Measurements from ENCODE around the gene SLITRK4.

SLITRK4 gene

GRCh38 chrX:143634309-143634662 lies 1.6 kb downstream of the SLITRK4 start:
- Histone ChIP-seq H3K27me3 (ENCODE audit: control insufficient read depth, insufficient read depth, low read length) (peaks cover 11% of the 10 kb centered on the region), H3K4me1 (ENCODE audit: control insufficient read depth, insufficient read depth, low read length) (no peaks in the 10 kb centered on the region), H3K36me3 (ENCODE audit: control insufficient read depth, insufficient read depth, low read length) (no peaks in the 10 kb centered on the region), H3K9ac (ENCODE audit: low read depth, low read length) (no peak overlapping the region), H3K9me3 (ENCODE audit: control insufficient read depth, insufficient read depth, low read length) (peaks cover 8% of the 10 kb centered on the region), H3K4me3 (ENCODE audit: low read depth, low read length) (peak overlapping the region; percentile 54)

GRCh38 chrX:143633461-143634308 lies 2.2 kb downstream of the SLITRK4 start:
- Histone ChIP-seq H3K9ac (ENCODE audit: low read depth, low read length) (peak overlapping the region; percentile 24), H3K4me3 (ENCODE audit: low read depth, low read length) (peak overlapping the region; percentile 54), H3K27me3 (ENCODE audit: control insufficient read depth, insufficient read depth, low read length) (peaks cover 11% of the 10 kb centered on the region), H3K4me1 (ENCODE audit: control insufficient read depth, insufficient read depth, low read length) (no peaks in the 10 kb centered on the region), H3K36me3 (ENCODE audit: control insufficient read depth, insufficient read depth, low read length) (no peaks in the 10 kb centered on the region), H3K9me3 (ENCODE audit: control insufficient read depth, insufficient read depth, low read length) (peaks cover 12% of the 10 kb centered on the region)

GRCh38 chrX:143632625-143633410 lies 3.1 kb downstream of the SLITRK4 start:
- no peaks in the 10 kb centered on the region for H3K36me3 ChIP-seq (ENCODE audit: control insufficient read depth, insufficient read depth, low read length)
- peaks cover 11% of the 10 kb centered on the region for H3K27me3 ChIP-seq (ENCODE audit: control insufficient read depth, insufficient read depth, low read length)
- peaks cover 12% of the 10 kb centered on the region for H3K9me3 ChIP-seq (ENCODE audit: control insufficient read depth, insufficient read depth, low read length)
- peak overlapping the region; percentile 24 for H3K9ac ChIP-seq (ENCODE audit: low read depth, low read length)
- H3K4me3 ChIP-seq (ENCODE audit: low read depth, low read length): peak overlapping the region; percentile 54
- H3K4me1 ChIP-seq (ENCODE audit: control insufficient read depth, insufficient read depth, low read length): no peaks in the 10 kb centered on the region

GRCh38 chrX:143623657-143624056 lies 12.2 kb downstream of the SLITRK4 start:
- no peak overlapping the region for H3K9ac ChIP-seq (ENCODE audit: low read depth, low read length)
- H3K36me3 ChIP-seq (ENCODE audit: control insufficient read depth, insufficient read depth, low read length): no peaks in the 10 kb centered on the region
- peaks cover 2% of the 10 kb centered on the region for H3K9me3 ChIP-seq (ENCODE audit: control insufficient read depth, insufficient read depth, low read length)
- no peaks in the 10 kb centered on the region for H3K27me3 ChIP-seq (ENCODE audit: control insufficient read depth, insufficient read depth, low read length)
- no peak overlapping the region for H3K4me3 ChIP-seq (ENCODE audit: low read depth, low read length)
- no peaks in the 10 kb centered on the region for H3K4me1 ChIP-seq (ENCODE audit: control insufficient read depth, insufficient read depth, low read length)

GRCh38 chrX:143621276-143621675 lies 14.6 kb downstream of the SLITRK4 start:
- Histone ChIP-seq H3K27me3 (ENCODE audit: control insufficient read depth, insufficient read depth, low read length) (no peaks in the 10 kb centered on the region), H3K4me1 (ENCODE audit: control insufficient read depth, insufficient read depth, low read length) (no peaks in the 10 kb centered on the region), H3K9me3 (ENCODE audit: control insufficient read depth, insufficient read depth, low read length) (peaks cover 2% of the 10 kb centered on the region), H3K36me3 (ENCODE audit: control insufficient read depth, insufficient read depth, low read length) (no peaks in the 10 kb centered on the region), H3K9ac (ENCODE audit: low read depth, low read length) (no peak overlapping the region), H3K4me3 (ENCODE audit: low read depth, low read length) (no peak overlapping the region)

GRCh38 chrX:143615851-143616250 lies 20.1 kb downstream of the SLITRK4 start:
- no peak overlapping the region for H3K4me3 ChIP-seq (ENCODE audit: low read depth, low read length)
- H3K27me3 ChIP-seq (ENCODE audit: control insufficient read depth, insufficient read depth, low read length): no peaks in the 10 kb centered on the region
- H3K9me3 ChIP-seq (ENCODE audit: control insufficient read depth, insufficient read depth, low read length): peaks cover 2% of the 10 kb centered on the region
- H3K9ac ChIP-seq (ENCODE audit: low read depth, low read length): no peak overlapping the region
- H3K36me3 ChIP-seq (ENCODE audit: control insufficient read depth, insufficient read depth, low read length): no peaks in the 10 kb centered on the region
- no peaks in the 10 kb centered on the region for H3K4me1 ChIP-seq (ENCODE audit: control insufficient read depth, insufficient read depth, low read length)

- H3K4me3 ChIP-seq (ENCODE audit: low read depth, low read length): no peak overlapping the region
- no peaks in the 10 kb centered on the region for H3K27me3 ChIP-seq (ENCODE audit: control insufficient read depth, insufficient read depth, low read length)
- H3K9ac ChIP-seq (ENCODE audit: low read depth, low read length): no peak overlapping the region
These were observed 34.1 kb downstream of the SLITRK4 start for GRCh38 chrX:143601809-143602208.

GRCh38 chrX:143581240-143581639 lies 54.7 kb downstream of the SLITRK4 start:
- no peak overlapping the region for H3K9ac ChIP-seq (ENCODE audit: low read depth, low read length)
- H3K9me3 ChIP-seq (ENCODE audit: control insufficient read depth, insufficient read depth, low read length): no peaks in the 10 kb centered on the region
- H3K36me3 ChIP-seq (ENCODE audit: control insufficient read depth, insufficient read depth, low read length): no peaks in the 10 kb centered on the region
- no peaks in the 10 kb centered on the region for H3K4me1 ChIP-seq (ENCODE audit: control insufficient read depth, insufficient read depth, low read length)
- no peaks in the 10 kb centered on the region for H3K27me3 ChIP-seq (ENCODE audit: control insufficient read depth, insufficient read depth, low read length)
- H3K4me3 ChIP-seq (ENCODE audit: low read depth, low read length): no peak overlapping the region

More at GRCh38 chrX:143601809-143602208, 34.1 kb downstream of the SLITRK4 start:
- Histone ChIP-seq H3K4me1 (ENCODE audit: control insufficient read depth, insufficient read depth, low read length) (no peaks in the 10 kb centered on the region), H3K36me3 (ENCODE audit: control insufficient read depth, insufficient read depth, low read length) (no peaks in the 10 kb centered on the region), H3K9me3 (ENCODE audit: control insufficient read depth, insufficient read depth, low read length) (no peaks in the 10 kb centered on the region)

GRCh38 chrX:143580266-143580665 lies 55.6 kb downstream of the SLITRK4 start:
- H3K4me1 ChIP-seq (ENCODE audit: control insufficient read depth, insufficient read depth, low read length): no peaks in the 10 kb centered on the region
- no peaks in the 10 kb centered on the region for H3K27me3 ChIP-seq (ENCODE audit: control insufficient read depth, insufficient read depth, low read length)
- no peaks in the 10 kb centered on the region for H3K36me3 ChIP-seq (ENCODE audit: control insufficient read depth, insufficient read depth, low read length)
- no peak overlapping the region for H3K4me3 ChIP-seq (ENCODE audit: low read depth, low read length)
- no peak overlapping the region for H3K9ac ChIP-seq (ENCODE audit: low read depth, low read length)
- H3K9me3 ChIP-seq (ENCODE audit: control insufficient read depth, insufficient read depth, low read length): no peaks in the 10 kb centered on the region

Data from iPS-15b (cell line).